ENCODE measurements around the gene FGF12.

GRCh38 chr3:192620275-192620674, 107.1 kb downstream of the FGF12 start:
- no peak for TF ChIP-seq EZH2 (IDR thresholded peaks at IDR 0.05; ENCODE audit: insufficient read depth, poor library complexity, severe bottlenecking)
- TF ChIP-seq EZH2phosphoT487 (IDR thresholded peaks at IDR 0.05; ENCODE audit: insufficient read depth, low read depth) = no peak
